Endodermal cell (in vitro differentiated cells): ENCODE measurements around the gene SEPTIN11. TPM values are rescaled to one million over a fixed set of nuclear protein-coding genes. Genes with fewer than 3 reads are reported as not detected.

ENCODE experiments used
- DNase-seq: peaks from one replicate; pipeline ENCODE4 v3.0.0-alpha.2; 2017
- H3K27ac ChIP-seq: 2 replicates; pipeline ENCODE4 v1.5.1; 2013; ENCODE audit warnings: mild to moderate bottlenecking, low read depth, low read length, moderate library complexity
- H3K27me3 ChIP-seq: 2 replicates; pipeline ENCODE4 v1.6.1; 2013; ENCODE audit warnings: mild to moderate bottlenecking, low read length, moderate library complexity; ENCODE audit not compliant: insufficient read depth, control insufficient read depth, poor library complexity, severe bottlenecking
- H3K36me3 ChIP-seq: 2 replicates; pipeline ENCODE4 v1.7.0; 2013; ENCODE audit warnings: mild to moderate bottlenecking, low read length, moderate library complexity; ENCODE audit not compliant: control insufficient read depth, insufficient read depth
- H3K4me1 ChIP-seq: one replicate; pipeline ENCODE4 v1.7.0; 2013; ENCODE audit warnings: low read length; ENCODE audit not compliant: control insufficient read depth, insufficient read depth
- H3K4me3 ChIP-seq: 2 replicates; pipeline ENCODE4 v1.5.1; 2013; ENCODE audit warnings: mild to moderate bottlenecking, low read length, moderate library complexity
- H3K9ac ChIP-seq: 2 replicates; pipeline ENCODE4 v1.6.1; 2013; ENCODE audit warnings: mild to moderate bottlenecking, low read length, moderate library complexity; ENCODE audit not compliant: poor library complexity, severe bottlenecking; ENCODE audit errors: extremely low read depth
- H3K9me3 ChIP-seq: 2 replicates; pipeline ENCODE4 v1.6.1; 2013; ENCODE audit warnings: mild to moderate bottlenecking, low read length, moderate library complexity; ENCODE audit not compliant: control insufficient read depth
- H3K27ac Mint-ChIP-seq: 2 replicates; pipeline ENCODE4 v1.8.0; 2020; ENCODE audit warnings: mixed read lengths
- H3K27me3 Mint-ChIP-seq: 2 replicates; pipeline ENCODE4 v1.8.0; 2021; ENCODE audit warnings: mild to moderate bottlenecking, mixed read lengths; ENCODE audit not compliant: insufficient read depth
- H3K36me3 Mint-ChIP-seq: 2 replicates; pipeline ENCODE4 v1.8.0; 2020; ENCODE audit warnings: low read depth, mixed read lengths
- H3K4me1 Mint-ChIP-seq: 2 replicates; pipeline ENCODE4 v1.8.0; 2020; ENCODE audit warnings: mixed read lengths
- H3K4me3 Mint-ChIP-seq: 2 replicates; pipeline ENCODE4 v1.8.0; 2020; ENCODE audit warnings: mild to moderate bottlenecking, moderate library complexity, mixed read lengths
- H3K9me3 Mint-ChIP-seq: 2 replicates; pipeline ENCODE4 v1.8.0; 2020; ENCODE audit warnings: mild to moderate bottlenecking, mixed read lengths
- WGBS, 2 experiments: methylation state at CpG; one replicate each; pipeline versions ENCODE4 v1.1.5 to v1.1.7; 2013; ENCODE audit warnings: missing lambda C conversion rate in 2 of 2, mixed read lengths in 1 of 2; ENCODE audit not compliant: insufficient coverage in 1 of 2, insufficient read length in 1 of 2; 5-methylcytosine and 5-hydroxymethylcytosine counted together
- total RNA-seq, 2 donors: library from RNA; stranded (reverse); fragmentation: NEBNext Ultra II Directional in 1 of 2; extraction: Animal tissue kit (Norgen Biotek cat#: 25700) in 1 of 2; gene quantifications; 2 replicates in 1 of 2; 3 replicates in 1 of 2; pipeline ENCODE4 v1.2.1, GENCODE V29; 2021
- TF ChIP-seq, protein P1 (sequence below): fragments of 200-600 bp; sonication (generic); conservative IDR thresholded peaks from 2 replicates; pipeline ENCODE4 v1.5.0; 2021; ENCODE audit warnings: antibody characterized with exemption, mild to moderate bottlenecking

SEPTIN11 gene
- total RNA-seq, 2 donors from 2014 or later, result 102 to 116 TPM

DNA sequence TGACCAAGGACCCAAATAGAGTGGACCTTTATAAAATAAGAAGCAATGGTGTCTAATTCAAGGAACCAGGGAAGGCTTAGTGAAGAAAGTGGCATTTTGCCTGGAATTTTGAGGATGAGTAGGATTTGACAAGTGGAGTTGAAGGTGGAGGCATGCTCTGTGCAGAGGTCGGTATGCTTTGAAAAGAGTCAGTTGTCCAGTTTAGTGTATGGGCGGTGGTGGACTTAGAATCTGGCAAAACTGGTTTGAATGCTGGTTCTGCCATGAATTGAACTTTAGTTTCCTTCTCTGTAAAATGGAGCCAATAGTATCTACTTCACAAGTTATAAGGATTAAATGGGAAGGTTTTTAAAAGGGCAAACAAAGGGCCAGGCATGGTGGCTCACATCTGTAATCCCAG lies 29.7 kb downstream of the SEPTIN11 start:
- H3K4me1 Mint-ChIP-seq, result peaks cover 21% of the 10 kb centered on the region
- no peak overlapping the region for H3K27ac Mint-ChIP-seq
- Histone ChIP-seq H3K36me3 (peaks cover 4% of the 10 kb centered on the region), H3K4me1 (no peaks in the 10 kb centered on the region), H3K27ac (no peak overlapping the region), H3K9me3 (no peaks in the 10 kb centered on the region), H3K9ac (no peak overlapping the region), H3K4me3 (no peak overlapping the region), H3K27me3 (no peaks in the 10 kb centered on the region)
- TF ChIP-seq, protein P1, sequence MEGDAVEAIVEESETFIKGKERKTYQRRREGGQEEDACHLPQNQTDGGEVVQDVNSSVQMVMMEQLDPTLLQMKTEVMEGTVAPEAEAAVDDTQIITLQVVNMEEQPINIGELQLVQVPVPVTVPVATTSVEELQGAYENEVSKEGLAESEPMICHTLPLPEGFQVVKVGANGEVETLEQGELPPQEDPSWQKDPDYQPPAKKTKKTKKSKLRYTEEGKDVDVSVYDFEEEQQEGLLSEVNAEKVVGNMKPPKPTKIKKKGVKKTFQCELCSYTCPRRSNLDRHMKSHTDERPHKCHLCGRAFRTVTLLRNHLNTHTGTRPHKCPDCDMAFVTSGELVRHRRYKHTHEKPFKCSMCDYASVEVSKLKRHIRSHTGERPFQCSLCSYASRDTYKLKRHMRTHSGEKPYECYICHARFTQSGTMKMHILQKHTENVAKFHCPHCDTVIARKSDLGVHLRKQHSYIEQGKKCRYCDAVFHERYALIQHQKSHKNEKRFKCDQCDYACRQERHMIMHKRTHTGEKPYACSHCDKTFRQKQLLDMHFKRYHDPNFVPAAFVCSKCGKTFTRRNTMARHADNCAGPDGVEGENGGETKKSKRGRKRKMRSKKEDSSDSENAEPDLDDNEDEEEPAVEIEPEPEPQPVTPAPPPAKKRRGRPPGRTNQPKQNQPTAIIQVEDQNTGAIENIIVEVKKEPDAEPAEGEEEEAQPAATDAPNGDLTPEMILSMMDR, result no peak
- H3K36me3 Mint-ChIP-seq, result no peaks in the 10 kb centered on the region
- H3K4me3 Mint-ChIP-seq, result no peak overlapping the region
- WGBS, 2 experiments, result 94 to 95% methylated on average over 2 of the region's 2 CpGs
- no peaks in the 10 kb centered on the region for H3K9me3 Mint-ChIP-seq
- no peak for DNase-seq
- H3K27me3 Mint-ChIP-seq, result no peaks in the 10 kb centered on the region

DNA sequence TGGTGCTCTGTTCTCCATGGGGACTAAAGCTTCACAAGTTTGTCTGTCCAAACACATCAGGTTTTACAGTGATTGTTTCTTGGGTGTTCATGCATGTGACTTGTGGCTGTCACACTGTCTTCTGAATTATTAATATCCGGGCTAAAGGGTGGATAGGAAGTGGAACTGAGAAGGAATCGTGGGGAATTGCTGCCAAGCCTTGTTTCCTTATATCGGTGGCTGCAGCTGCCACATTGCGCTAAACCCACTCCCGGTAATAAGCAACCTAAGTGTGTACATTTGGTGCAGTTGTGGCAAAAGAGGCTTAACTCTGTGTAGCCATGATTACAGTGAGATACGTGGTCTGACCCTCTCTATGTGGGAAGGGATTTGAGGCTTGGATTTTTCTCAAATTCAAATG lies 30.7 kb downstream of the SEPTIN11 start:
- Mint-ChIP-seq H3K27me3 (no peaks in the 10 kb centered on the region), H3K9me3 (no peaks in the 10 kb centered on the region), H3K36me3 (no peaks in the 10 kb centered on the region), H3K4me3 (no peak overlapping the region), H3K4me1 (peaks cover 29% of the 10 kb centered on the region), H3K27ac (no peak overlapping the region)
- Histone ChIP-seq H3K36me3 (peaks cover 4% of the 10 kb centered on the region), H3K4me1 (no peaks in the 10 kb centered on the region), H3K27ac (no peak overlapping the region), H3K9ac (no peak overlapping the region), H3K27me3 (no peaks in the 10 kb centered on the region), H3K9me3 (no peaks in the 10 kb centered on the region), H3K4me3 (no peak overlapping the region)
- 95 to 100% methylated on average over 4 to 6 of the region's 6 CpGs for WGBS, 2 experiments
- TF ChIP-seq, protein P1, result no peak
- no peak for DNase-seq

DNA sequence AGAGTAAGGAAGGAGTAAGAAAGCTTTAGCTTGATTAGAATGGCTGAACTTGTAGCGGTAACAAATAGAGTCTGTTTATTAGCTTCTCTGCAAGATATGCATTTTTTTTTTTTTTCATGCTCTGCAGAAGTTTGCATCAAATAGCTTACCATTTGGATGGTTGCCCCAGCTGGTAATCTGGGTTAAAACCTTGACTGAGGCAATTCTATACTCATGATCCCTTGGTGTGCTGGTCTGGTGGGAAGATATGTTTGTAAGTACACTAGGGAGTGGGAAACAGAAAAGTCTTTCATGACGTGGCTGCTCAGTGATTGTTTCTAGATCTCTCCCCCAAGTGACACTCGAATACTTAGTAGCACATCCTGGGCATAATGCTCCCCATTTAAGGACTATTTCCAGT lies 32.1 kb downstream of the SEPTIN11 start:
- H3K27me3 Mint-ChIP-seq, result no peaks in the 10 kb centered on the region
- Histone ChIP-seq H3K27me3 (no peaks in the 10 kb centered on the region), H3K27ac (no peak overlapping the region), H3K4me1 (no peaks in the 10 kb centered on the region), H3K36me3 (no peaks in the 10 kb centered on the region), H3K4me3 (no peak overlapping the region), H3K9me3 (no peaks in the 10 kb centered on the region), H3K9ac (no peak overlapping the region)
- no peak overlapping the region for H3K4me3 Mint-ChIP-seq
- no peaks in the 10 kb centered on the region for H3K36me3 Mint-ChIP-seq
- DNase-seq, result no peak
- peaks cover 40% of the 10 kb centered on the region for H3K4me1 Mint-ChIP-seq
- H3K27ac Mint-ChIP-seq, result no peak overlapping the region
- WGBS, 2 experiments, result 92 to 95% methylated on average over 3 of the region's 3 CpGs
- TF ChIP-seq, protein P1, result no peak
- no peaks in the 10 kb centered on the region for H3K9me3 Mint-ChIP-seq
